Measurements from ENCODE around the gene BCAP31.
"Not testable (repeated sequence)": the region's sequence is repeated elsewhere in the genome, so short reads cannot be mapped to it uniquely, and the experiment has no call there.

BCAP31 gene

GRCh38 chrX:153735274-153735673 lies 11.1 kb upstream of the BCAP31 start:
- no peak for DNase-seq (ENCODE audit: low read depth)

DNA sequence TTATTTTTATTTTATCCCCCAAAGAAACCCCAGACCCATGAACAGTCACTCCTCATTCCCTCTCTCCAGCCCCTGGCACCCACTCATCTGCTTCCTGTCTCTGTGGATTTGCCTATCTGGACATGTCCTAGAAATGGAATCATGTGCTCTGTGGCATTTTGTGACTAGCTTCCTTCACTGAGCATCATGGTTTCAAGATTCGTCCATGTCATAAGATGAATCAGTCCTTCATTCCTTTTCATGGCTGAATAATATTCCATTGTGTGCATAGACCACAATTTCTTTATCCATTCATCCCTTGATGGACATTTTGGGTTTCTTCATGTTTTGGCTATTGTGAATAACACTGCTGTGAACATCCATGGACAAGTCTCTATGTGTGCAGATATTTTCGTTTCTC lies 10.7 kb upstream of the BCAP31 start:
- DNase-seq (ENCODE audit: low read depth) = no peak

GRCh38 chrX:153733651-153734240 lies 9.6 kb upstream of the BCAP31 start:
- no peak for DNase-seq (ENCODE audit: low read depth)

DNA sequence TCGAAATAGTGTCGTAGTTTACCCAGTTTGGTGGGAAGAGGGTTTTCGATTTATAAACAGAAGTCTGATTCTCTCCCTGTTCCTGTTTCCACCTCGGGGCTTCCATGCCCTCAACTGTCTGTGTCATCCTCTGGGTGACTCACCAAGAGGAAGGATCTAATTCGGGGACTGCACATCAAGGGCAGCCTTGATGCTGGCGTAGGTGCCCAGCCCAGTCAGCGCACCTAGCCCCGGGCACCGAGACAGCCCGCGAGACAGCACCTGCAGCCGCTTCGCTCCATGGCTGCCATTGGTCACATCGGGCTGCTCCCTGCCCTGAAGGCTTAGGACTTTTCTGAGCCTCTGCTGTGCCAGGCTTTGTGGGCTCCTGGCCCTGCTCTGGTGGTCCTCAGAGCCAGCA lies 8.2 kb upstream of the BCAP31 start:
- no peak for DNase-seq (ENCODE audit: low read depth)

DNA sequence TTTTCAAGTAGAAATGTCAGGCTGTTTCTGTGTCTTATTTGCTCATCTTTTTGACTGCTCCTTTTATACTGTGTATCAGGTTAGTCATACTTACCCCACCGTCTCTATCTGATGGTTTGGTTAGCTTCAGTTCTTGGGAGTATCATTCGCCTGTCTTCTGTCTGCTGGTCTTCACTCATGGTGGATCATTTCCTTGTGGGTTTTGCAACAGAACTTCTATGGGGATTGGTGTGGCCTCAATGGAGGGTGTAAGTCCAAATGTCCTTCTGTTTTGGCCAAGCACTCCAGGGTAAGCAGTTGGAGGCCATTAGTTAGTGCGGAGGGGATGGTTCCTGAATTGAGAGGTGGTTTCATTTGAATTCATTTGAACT lies 7.6 kb upstream of the BCAP31 start:
- DNase-seq (ENCODE audit: low read depth) = no peak

GRCh38 chrX:153731117-153731844 lies 7.1 kb upstream of the BCAP31 start:
- no peak for DNase-seq (ENCODE audit: low read depth)

DNA sequence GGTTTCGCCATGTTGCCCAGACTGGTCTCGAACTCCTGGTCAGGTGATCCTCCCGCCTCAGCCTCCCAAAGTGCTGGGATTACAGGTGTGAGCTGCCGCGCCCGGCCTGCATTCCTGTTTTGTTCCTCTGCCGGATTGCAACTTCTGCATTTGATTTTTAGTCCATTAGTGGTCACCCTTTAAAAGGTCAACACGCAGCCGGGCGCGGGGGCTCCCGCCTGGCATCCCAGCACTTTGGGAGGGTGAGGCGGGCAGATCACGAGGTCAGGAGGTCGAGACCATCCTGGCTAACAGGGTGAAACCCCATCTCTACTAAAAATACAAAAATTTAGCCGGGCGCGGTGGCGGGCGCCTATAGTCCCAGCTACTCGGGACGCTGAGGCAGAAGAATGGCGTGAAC lies 5.9 kb upstream of the BCAP31 start:
- DNase-seq (ENCODE audit: low read depth) = not testable (repeated sequence)

DNA sequence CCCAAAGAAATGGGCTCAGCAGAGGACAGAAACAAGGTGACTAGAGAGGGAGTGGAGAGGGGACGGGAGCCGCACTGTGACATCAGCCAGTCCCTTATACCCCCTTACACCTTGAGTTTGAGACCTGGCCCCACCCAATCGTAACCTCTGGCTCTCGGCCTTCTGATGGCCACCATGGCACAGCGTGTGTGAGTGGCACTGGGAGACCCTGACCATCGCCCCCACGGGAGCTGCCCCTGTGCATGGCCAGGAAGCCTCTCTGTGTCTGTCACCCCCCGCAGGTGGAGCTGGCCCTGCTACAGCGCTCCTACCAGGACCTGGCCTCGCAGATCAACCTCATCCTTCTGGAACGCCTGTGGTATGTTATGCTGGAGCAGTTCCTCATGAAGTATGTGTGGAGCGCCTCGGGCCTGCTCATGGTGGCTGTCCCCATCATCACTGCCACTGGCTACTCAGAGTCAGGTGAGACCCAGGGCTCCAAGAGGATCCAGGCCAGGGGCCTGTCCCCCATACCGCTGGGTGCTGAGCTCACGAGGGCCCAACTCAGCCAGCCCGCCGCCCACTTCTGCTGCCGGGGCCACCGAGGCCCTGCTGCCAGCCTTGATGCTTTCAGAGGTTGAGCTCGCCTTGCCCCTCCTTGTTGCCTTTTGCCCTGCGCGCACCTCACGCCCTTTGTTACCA lies 4.9 kb upstream of the BCAP31 start:
- DNase-seq (ENCODE audit: low read depth) = no peak

DNA sequence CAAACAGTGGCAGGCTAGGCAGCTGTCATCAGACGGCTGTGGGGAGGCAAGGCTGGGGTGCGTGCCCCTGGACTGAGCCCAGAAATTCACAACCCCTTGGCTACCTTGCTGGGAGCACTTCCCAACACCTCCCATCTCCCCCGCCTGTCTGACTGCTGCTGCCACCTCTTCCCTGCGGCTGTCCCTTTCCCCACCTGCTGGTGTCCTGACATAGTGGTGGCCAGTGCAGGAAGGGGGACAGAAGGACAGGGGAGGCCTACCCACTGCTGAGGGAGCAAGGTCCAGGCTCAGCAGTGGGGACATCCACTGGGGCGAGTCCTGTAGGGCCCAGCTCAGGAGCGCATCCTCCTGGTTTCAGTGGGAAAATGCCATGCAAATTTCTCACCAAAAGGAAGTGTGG lies 3.9 kb upstream of the BCAP31 start:
- no peak for DNase-seq (ENCODE audit: low read depth)

DNA sequence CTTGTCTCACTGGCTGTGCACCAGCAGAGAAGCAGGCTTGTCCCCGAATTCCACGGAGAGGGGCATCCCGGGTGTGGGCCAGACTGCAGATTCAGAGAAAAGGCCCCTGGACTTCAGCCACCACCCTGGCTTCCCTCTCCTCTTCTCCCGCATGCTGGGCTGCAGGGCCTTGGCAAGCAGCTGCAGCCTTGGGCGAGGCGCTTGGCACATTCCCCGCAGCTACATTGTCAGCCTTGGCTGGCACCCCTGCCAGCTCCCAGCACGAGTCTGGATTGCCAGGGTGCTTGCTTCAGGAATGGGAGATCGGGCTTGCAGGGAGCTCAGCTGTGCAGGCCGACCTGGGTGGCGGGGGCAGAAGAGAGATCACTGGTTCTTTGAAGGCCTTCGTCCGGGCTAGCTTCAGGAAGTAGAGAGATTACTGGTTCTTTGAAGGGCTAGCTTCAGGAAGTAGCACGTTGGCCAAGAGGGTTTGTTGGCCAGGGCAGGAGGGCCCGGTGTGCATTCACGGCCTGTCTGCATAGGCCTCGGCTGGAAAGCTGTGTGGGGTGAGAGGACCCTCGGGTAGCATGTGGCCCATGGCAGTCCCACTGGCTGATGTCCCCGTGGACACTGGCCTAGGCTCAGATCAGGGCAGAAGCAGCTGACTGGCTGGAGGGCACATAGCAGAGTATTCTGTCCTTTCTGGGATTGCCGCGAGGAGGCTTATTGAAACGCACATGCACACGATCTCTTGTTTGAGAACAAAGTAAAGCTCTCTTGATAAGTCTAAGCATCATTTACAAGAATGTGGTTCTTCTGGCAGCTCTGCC lies 3.1 kb upstream of the BCAP31 start:
- DNase-seq (ENCODE audit: low read depth) = no peak

DNA sequence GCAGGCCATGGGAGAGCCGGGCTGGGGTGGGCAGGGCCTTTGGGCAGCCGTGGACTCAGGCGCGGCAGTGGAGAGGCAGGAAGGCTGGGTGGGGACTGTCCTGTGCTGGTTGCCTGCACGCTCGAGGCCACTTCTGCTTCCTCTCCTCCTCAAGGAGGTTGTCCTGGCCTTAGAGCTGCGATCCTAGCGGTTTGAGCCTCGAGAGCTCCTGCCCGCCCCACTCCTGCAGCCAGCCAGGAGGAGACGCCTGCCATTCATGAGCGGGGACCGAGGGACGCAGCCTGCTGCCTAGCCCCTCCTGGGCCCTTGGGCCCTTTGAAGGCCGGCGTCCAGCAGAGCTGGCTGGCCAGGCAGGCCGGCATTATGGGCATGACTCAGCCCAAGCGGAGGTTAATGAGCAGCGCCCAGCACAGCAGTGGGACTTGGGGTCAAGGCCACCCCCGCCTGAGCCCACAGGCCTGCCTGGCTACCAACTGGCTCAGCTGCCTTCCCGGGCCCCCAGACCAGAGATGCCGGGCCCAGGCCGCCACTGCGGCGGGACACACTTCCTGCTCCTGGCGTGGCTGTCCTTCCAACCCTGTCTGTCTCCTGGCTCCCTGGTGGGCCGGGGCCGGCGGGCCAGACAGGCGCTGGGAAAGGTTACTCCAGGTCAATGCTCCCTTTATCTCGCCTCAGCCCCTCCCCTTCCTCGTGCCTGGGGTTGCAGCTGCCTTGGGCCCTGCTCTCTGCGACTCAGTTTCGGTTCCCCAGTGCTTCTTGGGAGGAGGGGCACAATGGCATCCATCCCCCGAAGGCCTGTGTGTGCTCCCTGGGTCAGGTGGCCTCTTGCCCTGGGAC lies 2.3 kb upstream of the BCAP31 start:
- DNase-seq (ENCODE audit: low read depth) = no peak

DNA sequence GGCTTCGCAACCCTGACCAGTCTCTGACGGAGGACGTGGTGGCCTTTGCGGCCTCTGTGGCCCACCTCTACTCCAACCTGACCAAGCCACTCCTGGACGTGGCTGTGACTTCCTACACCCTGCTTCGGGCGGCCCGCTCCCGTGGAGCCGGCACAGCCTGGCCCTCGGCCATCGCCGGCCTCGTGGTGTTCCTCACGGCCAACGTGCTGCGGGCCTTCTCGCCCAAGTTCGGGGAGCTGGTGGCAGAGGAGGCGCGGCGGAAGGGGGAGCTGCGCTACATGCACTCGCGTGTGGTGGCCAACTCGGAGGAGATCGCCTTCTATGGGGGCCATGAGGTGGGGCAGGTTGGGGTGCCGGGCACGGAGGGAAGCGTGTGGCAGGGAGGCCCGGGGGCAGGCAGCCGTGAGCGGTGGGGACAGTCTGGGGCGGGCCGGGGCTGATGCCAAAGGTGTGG lies 1.7 kb upstream of the BCAP31 start:
- no peak for DNase-seq (ENCODE audit: low read depth)

GRCh38 chrX:153725039-153725831 lies 1.0 kb upstream of the BCAP31 start:
- DNase-seq (ENCODE audit: low read depth) = no peak

GRCh38 chrX:153723351-153724251 lies 586 bp downstream of the BCAP31 start:
- DNase-seq (ENCODE audit: low read depth) = peak; percentile 49

DNA sequence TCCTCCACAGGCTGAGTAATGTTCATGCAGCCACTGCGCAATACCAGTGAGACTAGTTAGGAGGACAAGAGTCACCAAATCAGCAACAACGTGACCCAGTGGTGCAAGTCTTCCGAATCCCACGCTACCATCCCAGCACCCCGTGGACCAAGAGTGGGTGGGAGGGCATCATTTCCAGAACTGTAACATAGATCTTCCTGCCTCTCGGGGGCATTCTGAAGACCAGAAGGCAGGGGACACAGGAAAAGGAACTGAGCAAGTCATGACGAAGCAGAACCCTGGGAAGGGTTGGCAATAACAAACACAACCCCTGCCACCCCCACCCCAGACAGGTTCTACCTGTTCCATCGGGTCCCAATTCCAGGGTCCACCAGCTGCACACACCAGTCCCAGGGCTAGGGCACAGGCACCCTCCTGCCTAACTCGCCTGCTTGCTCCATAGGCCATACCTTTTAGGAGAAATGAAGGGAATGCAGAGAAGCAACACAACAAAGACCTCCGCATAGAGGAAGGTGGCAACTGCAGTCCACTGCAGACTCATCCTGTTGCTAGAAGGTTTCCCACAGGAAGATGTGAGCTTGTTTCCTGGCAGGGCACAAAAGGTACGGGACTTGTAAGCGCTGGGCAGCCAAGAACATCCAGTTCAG lies 1.4 kb downstream of the BCAP31 start:
- DNase-seq (ENCODE audit: low read depth) = no peak

GRCh38 chrX:153719701-153720100 lies 4.5 kb downstream of the BCAP31 start:
- DNase-seq (ENCODE audit: low read depth) = no peak

DNA sequence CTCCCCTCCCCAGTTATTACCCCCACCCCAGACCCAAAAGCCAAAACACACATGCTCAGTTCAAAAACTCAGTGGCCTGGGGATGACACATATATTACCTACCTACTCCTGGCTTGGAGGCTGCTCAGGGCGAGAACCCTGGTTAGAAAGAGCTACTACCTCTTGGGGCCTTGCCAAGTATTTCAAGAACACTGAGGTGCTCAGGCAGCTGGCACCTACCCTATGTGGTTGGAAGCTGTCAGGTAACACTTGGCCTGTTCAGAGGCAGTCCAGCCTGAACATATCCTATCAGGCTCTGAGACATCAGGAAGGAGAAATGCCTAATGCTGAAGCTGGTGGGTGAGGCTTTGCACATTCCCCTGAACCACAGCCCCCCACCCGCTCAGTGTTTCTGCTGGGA lies 4.9 kb downstream of the BCAP31 start:
- no peak for DNase-seq (ENCODE audit: low read depth)

DNA sequence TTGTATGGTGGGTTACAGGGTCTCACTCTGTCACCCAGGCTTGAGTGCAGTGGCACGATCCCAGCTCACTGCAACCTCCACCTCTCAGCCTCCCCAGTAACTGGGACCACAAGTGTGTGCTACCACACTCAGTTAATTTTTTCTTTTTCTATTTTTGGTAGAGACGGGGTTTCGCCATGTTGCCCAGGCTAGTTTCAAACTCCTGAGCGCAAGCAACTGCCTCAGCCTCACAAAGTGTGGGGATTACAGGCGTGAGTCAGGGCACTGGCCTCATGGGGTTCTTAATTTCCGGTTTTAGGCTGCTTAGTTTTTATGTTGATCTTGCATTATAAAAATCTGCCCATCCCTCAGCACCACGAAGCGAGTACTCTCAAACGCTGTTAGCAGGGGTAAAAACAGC lies 6.7 kb downstream of the BCAP31 start:
- DNase-seq (ENCODE audit: low read depth) = no peak

DNA sequence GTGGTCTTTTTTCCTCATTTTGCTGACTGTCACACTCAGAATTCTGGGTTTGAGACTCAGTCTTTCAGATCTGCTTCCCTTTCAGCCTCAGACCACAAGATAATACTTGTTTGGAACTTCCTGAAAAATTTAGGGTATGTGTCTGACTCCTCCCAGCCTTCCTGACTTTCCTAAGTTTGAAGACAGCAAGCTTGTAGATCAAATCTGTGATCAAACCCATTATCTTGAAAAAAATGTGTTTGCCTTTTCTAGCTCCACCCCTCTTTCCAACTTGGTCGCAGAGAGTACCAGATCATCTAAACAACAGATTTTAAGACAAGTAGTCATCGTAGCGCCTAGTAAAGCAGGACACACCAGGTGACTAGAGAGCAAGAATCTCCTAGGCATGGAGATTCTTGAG lies 9.9 kb downstream of the BCAP31 start:
- no peak for DNase-seq (ENCODE audit: low read depth)
